ENCODE results near the gene ARHGAP22.

GRCh38 chr10:48605786-48606529 is 1.1 kb upstream of the ARHGAP22 start:
- TF ChIP-seq POLR2AphosphoS5 (IDR thresholded peaks at IDR 0.05) (no peak), CTCF (IDR thresholded peaks at IDR 0.05) (no peak)
